GM12878 (cell line): ENCODE measurements around the gene RAB3GAP1. TPM values are rescaled to one million over a fixed set of nuclear protein-coding genes. Genes with fewer than 3 reads are reported as not detected.

Experiments
- CREM ChIP-seq: IDR thresholded peaks from 2 replicates; pipeline ENCODE4 v1.6.1; 2014; ENCODE audit warnings: antibody characterized with exemption, low read depth
- NBN ChIP-seq: fragments of 450-650 bp; IDR thresholded peaks from 2 replicates; pipeline ENCODE4 v1.6.1; 2016
- ZNF207 ChIP-seq: fragments of 450-650 bp; IDR thresholded peaks from 2 replicates; pipeline ENCODE4 v1.6.1; 2014; ENCODE audit warnings: antibody characterized with exemption, mild to moderate bottlenecking, borderline replicate concordance
- polyA plus RNA-seq, 11 experiments: library from polyadenylated mRNA; depleted of rRNA in 4 of 11; unstranded in 6 of 11; stranded (reverse) in 5 of 11; fragments of >200 nt; fragmentation: Nextera tagmentation in 4 of 11; fragmentation: Illumina TruSeq in 1 of 11; extraction: Ambion mirVana in 4 of 11; extraction: Trizol in 1 of 11; gene quantifications; 1 replicate in 1 of 11; 2 replicates in 10 of 11; pipeline versions ENCODE4 v1.2.1 to v1.2.3, GENCODE V29; 2011 to 2016; ENCODE audit warnings: inconsistent platforms in 2 of 11, missing spikeins in 2 of 11, low read depth in 1 of 11
- total RNA-seq, 4 experiments: library from RNA; depleted of rRNA in 3 of 4; stranded (reverse); fragments of >200 nt in 3 of 4; fragmentation: Illumina TruSeq in 1 of 4; extraction: Trizol in 1 of 4; gene quantifications; 2 replicates each; pipeline versions ENCODE4 v1.2.1 to v1.2.3, GENCODE V29; 2013 to 2021
- TF ChIP-seq, protein P1 (sequence below): fragments of 450-650 bp; IDR thresholded peaks from 2 replicates; pipeline ENCODE4 v1.6.1; 2018; ENCODE audit warnings: borderline replicate concordance, mild to moderate bottlenecking; ENCODE audit not compliant: partially characterized antibody
- TF ChIP-seq, protein P2 (sequence below): fragments of 450-650 bp; IDR thresholded peaks from 2 replicates; pipeline ENCODE4 v1.6.1; 2017; ENCODE audit warnings: mild to moderate bottlenecking, moderate library complexity
- TF ChIP-seq, protein P3 (sequence below): IDR thresholded peaks from 2 replicates; pipeline ENCODE4 v1.6.1; 2012; ENCODE audit warnings: low read depth, low read length, improper control_type of control experiment

RAB3GAP1 gene
- total and polyA plus RNA-seq, 10 of the 15 experiments (the other 5 are each of a cell fraction or from before 2014, with no cell fraction given) = 13.7 to 36.9 (median 21.0) TPM

DNA sequence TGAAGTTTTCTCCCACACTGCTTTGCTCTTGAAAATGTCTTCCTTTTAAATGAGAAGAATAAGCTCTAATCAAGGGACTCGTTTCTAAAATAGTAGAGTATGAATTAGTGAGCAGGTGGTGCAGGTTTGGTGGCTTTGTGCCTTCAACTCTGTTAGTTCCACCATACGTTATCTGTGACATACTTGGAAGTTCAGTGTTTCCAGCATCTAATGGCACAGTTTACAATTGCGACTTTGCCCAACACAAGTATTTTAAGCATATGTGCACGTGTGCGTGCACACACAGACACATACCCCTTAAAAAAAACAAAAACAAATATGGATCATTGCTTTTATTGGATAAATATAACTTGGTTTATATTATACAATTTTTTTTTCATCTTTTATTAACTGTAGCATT, 111.8 kb downstream of the RAB3GAP1 start (continued):
- TF ChIP-seq, protein P1, sequence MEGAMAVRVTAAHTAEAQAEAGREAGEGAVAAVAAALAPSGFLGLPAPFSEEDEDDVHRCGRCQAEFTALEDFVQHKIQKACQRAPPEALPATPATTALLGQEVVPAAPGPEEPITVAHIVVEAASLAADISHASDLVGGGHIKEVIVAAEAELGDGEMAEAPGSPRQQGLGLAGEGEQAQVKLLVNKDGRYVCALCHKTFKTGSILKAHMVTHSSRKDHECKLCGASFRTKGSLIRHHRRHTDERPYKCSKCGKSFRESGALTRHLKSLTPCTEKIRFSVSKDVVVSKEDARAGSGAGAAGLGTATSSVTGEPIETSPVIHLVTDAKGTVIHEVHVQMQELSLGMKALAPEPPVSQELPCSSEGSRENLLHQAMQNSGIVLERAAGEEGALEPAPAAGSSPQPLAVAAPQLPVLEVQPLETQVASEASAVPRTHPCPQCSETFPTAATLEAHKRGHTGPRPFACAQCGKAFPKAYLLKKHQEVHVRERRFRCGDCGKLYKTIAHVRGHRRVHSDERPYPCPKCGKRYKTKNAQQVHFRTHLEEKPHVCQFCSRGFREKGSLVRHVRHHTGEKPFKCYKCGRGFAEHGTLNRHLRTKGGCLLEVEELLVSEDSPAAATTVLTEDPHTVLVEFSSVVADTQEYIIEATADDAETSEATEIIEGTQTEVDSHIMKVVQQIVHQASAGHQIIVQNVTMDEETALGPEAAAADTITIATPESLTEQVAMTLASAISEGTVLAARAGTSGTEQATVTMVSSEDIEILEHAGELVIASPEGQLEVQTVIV = no peak
- TF ChIP-seq NBN (no peak), CREM (no peak), ZNF207 (no peak)
- TF ChIP-seq, protein P2, sequence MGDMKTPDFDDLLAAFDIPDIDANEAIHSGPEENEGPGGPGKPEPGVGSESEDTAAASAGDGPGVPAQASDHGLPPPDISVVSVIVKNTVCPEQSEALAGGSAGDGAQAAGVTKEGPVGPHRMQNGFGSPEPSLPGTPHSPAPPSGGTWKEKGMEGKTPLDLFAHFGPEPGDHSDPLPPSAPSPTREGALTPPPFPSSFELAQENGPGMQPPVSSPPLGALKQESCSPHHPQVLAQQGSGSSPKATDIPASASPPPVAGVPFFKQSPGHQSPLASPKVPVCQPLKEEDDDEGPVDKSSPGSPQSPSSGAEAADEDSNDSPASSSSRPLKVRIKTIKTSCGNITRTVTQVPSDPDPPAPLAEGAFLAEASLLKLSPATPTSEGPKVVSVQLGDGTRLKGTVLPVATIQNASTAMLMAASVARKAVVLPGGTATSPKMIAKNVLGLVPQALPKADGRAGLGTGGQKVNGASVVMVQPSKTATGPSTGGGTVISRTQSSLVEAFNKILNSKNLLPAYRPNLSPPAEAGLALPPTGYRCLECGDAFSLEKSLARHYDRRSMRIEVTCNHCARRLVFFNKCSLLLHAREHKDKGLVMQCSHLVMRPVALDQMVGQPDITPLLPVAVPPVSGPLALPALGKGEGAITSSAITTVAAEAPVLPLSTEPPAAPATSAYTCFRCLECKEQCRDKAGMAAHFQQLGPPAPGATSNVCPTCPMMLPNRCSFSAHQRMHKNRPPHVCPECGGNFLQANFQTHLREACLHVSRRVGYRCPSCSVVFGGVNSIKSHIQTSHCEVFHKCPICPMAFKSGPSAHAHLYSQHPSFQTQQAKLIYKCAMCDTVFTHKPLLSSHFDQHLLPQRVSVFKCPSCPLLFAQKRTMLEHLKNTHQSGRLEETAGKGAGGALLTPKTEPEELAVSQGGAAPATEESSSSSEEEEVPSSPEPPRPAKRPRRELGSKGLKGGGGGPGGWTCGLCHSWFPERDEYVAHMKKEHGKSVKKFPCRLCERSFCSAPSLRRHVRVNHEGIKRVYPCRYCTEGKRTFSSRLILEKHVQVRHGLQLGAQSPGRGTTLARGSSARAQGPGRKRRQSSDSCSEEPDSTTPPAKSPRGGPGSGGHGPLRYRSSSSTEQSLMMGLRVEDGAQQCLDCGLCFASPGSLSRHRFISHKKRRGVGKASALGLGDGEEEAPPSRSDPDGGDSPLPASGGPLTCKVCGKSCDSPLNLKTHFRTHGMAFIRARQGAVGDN = no peak
- TF ChIP-seq, protein P3, sequence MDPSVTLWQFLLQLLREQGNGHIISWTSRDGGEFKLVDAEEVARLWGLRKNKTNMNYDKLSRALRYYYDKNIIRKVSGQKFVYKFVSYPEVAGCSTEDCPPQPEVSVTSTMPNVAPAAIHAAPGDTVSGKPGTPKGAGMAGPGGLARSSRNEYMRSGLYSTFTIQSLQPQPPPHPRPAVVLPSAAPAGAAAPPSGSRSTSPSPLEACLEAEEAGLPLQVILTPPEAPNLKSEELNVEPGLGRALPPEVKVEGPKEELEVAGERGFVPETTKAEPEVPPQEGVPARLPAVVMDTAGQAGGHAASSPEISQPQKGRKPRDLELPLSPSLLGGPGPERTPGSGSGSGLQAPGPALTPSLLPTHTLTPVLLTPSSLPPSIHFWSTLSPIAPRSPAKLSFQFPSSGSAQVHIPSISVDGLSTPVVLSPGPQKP = no peak
